ENCODE measurements around the gene SP8.

The SP8 gene

DNA sequence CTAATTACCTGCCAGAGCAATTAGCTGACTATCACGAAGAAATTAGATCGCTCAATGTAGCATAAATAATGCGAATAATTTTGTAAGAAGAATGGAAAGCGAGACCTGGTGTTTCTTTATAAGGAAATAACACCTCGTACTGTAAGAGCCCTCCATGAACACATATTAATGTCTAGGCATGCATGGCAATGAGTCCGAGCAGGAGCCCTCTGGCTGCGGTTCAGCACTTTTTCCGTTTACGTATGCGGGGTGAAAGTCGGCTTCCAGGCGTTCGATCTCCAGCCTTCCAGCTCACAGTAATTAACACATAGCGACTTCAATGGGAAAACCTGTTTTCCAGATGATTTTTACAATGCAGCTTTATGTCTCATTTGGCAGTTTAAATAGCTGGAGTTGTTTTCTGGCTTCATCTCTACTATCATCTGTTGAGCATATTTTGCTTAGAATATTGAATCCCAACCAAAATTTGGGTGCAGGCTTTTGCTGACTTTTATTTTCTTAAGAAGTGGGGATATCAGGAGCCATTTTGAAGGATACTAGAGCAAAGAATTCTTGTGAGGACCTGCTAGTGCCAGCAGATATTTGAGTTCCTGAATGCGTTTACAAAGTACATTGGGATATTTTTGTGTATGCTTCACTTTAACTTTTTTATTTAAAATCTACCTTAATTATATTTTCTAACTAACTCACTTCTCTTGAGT, 7.2 kb upstream of the SP8 start:
- DNase-seq (ENCODE audit: low spot score) = no peak

- no peak for DNase-seq (ENCODE audit: low spot score)
Observed at GRCh38 chr7:20793248-20793647, 6.6 kb upstream of the SP8 start.

GRCh38 chr7:20791538-20792434, 5.1 kb upstream of the SP8 start:
- DNase-seq (ENCODE audit: low spot score) = no peak

GRCh38 chr7:20790375-20790774, 3.7 kb upstream of the SP8 start:
- no peak for DNase-seq (ENCODE audit: low spot score)

DNA sequence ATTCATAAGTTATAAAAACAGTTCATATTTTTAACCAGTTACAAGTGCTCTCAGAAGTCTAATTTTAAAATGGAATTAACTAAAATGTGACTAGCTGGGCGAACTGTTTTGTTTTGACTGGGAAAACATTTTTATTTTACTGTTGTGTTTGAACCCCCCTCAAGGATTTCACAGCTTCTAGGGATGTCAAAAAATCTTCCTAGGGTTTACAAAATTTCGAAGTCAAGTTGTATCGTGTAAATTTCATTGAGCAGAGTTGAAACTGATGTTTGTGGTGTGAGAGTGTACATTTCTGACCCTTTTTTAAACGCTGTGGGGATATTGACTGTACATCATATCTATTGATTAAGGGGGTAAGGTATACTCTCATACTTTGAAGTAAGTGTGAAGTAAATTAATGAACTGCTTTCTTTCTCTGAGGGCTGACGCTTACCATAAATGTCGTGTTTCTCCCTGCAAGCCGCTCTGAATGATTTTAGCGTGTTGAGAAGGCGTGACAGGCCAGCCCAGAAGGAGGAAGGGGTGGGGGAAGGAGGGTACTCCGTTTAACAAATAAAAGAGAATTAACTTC, 1.8 kb upstream of the SP8 start:
- DNase-seq (ENCODE audit: low spot score) = no peak

DNA sequence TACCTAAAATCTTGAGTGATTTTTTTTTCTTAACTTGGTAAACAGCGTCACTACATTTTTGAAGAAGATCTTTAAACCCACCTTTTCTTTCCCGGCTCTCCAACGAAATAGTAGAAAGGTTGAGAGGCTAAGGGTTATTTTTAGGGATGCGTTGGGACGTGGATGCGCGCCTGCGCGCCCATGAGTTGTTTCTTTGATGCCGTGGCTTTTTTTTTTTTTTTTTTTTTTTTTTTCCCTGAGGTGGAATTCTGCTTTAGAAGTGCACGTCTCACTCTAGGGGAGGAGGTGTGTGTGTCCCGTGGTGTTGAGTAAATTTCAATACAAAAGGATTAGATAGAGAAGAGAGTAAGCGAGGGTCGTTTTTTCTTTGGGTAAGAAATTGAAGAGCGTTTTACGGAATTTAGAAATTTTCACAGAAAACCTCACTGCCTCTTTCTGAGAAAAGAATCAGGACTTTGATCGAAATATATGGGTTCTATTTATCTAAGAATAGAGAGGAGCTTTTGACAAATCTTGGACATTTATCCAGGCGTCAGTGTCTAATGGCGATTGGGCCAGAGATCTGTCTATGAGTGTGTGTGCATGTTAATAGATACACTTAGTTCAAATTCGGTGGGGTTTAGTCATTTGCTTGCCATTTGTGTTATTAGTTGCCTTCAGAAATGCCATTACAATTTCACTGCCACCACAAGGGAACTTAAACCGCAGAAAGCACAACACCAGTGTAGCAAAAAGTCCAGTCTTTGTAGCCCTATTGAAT, 1.2 kb upstream of the SP8 start:
- DNase-seq (ENCODE audit: low spot score) = no peak

- no peak for DNase-seq (ENCODE audit: low spot score)
Observed at GRCh38 chr7:20786421-20786778, 286 bp downstream of the SP8 start.

GRCh38 chr7:20786049-20786412, 655 bp downstream of the SP8 start:
- DNase-seq (ENCODE audit: low spot score) = no peak

GRCh38 chr7:20785157-20786048, 1.3 kb downstream of the SP8 start:
- DNase-seq (ENCODE audit: low spot score) = peak; percentile 53

DNA sequence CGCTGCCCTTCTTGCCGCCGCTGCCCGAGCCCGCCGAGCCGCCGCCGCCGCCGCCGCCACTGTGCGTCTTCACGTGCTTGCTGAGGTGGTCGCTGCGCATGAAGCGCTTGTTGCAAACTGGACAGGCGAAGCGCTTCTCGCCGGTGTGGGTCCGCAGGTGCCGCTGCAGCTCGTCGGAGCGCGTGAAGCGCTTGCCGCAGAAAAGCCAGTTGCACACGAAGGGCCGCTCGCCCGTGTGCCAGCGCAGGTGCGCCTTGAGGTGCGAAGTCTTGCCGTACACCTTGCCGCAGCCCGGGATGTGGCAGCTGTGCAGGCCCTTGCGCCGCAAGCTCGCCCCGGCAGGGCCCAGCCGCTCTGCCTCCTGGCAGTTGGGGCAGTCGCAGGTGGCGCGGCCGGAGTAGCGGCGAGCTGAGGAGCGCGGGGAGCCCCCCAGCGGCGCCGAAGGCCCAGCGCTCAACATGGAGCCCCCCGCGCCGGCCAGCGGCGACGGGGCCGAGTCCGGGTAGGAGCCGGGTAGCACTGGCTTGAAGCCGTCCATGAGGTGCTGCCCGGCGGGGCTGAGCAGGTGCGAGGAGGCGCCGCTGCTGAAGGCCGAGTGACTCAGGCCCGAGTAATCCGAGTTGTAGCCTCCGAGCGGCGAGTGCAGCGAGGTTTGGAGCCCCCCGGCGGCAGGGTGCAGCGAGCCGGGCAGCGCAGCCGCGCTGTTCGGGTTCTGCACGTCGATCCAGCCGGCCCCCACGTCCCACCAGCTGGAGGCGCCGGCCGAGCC, 2.1 kb downstream of the SP8 start:
- peak; percentile 80 for DNase-seq (ENCODE audit: low spot score)

DNA sequence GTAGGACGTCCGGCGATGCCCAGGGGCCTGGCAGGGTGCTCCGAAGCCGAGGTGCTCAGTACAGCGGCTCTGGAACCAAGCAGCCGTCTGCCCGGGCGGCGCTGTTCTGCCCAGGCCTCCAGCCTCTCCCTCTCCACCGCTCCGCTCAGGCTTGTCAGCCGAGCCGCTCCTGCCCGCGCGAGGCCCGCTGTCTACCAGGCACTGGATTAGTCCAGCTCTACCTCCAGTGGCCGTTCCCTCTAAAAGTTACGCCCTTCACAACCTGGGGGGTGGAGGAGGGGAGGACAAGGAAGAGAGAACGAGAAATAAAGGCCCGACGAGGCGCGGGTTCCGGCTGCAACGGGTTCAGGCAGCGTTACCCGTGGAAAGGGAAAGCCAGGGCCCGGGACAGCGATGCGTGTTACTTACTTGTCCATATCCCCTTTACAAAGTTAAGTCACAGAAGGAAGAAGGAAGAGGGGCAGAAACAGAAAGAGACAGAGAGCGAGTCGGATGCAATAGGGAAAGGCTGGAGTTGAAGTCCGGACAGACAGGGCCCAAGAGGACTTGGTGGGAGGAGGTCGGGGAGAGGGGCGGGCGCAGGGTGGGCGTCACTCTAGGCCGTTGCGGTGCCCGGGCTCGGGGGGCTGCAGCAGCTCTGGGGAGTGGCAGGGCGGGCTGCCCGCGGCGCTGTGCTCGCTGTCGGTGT, 2.8 kb downstream of the SP8 start:
- no peak for DNase-seq (ENCODE audit: low spot score)

DNA sequence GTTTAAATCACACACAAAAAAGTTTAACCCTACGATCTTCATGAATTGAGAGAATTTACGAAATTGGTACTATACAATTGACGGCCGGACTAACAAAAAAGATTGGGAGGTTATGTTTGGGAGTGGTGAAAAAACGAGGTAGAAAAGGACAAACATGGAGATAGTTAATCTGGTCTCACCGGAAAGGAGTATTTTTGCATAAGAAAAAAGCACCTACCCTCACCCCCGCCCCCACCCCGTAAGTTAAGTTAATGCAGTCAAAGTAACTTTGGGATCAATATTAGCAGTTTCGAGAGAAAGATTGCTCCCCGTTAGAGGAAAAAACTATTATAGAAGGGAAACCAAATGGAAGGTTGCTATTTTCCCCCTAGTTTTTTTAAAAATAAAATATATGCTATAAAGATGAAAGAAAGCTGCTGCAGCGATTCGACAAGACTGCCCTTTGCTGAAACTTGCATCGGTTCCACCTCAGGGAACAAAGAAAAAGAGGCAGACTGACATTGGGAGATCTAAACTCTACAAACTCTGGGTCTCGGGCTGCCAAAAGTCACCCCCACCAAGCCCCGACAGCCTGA, 3.5 kb downstream of the SP8 start:
- DNase-seq (ENCODE audit: low spot score) = no peak

GRCh38 chr7:20779041-20779440, 7.6 kb downstream of the SP8 start:
- no peak for DNase-seq (ENCODE audit: low spot score)

DNA sequence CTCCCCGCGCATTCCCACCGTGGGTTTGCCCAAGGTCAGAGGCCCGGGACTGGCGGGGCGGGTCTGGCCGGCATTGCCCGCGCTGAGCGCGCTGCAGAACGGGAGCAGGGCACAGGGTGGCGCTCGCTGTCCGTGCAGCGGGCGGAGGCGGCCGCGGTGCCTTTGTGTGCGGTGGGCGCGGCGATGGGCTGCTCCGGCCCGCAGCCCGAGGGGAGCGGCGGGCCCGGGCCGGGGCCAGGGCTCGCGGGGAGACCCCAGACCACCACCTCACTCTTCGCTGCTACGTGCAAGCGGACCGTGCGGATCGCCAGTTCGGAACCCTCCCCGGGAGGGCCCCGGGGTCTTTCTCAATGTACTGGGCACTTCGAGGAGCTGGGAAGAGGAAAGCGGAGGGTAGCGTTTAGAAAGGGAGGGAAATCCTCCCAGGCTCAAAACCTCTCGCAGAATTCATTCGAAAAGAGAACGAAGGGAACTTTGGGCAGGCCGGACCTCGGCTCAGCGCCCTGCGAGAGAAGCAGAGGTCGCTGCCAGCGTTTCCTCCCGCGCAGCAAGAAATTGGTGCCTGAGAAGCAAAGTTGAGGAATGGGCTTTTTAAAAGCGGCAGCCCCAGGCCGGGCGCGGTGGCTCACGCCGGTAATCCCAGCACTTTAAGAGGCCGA, 8.5 kb downstream of the SP8 start:
- peak; percentile 62 for DNase-seq (ENCODE audit: low spot score)

GRCh38 chr7:20777377-20778062, 9.2 kb downstream of the SP8 start:
- no peak for DNase-seq (ENCODE audit: low spot score)

DNA sequence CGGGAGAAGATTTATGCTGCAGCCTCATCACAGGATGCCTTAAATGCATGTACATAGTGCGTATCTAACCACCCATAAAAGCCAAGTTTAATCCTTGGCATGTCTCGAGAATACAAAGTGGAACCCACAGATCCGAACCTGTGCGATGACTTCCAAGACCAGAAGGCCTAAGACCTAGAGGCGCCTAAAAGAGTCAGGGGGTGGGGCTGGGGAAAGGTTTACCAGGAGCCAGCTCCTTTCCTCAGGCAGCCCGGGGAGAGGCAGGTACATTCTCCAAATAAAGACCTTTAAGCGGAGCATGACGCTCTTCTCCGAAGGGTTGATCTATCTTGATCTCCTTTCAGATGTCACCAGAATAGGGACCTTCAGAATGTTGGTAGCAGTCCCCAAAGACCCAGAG, 9.7 kb downstream of the SP8 start:
- DNase-seq (ENCODE audit: low spot score) = no peak

DNA sequence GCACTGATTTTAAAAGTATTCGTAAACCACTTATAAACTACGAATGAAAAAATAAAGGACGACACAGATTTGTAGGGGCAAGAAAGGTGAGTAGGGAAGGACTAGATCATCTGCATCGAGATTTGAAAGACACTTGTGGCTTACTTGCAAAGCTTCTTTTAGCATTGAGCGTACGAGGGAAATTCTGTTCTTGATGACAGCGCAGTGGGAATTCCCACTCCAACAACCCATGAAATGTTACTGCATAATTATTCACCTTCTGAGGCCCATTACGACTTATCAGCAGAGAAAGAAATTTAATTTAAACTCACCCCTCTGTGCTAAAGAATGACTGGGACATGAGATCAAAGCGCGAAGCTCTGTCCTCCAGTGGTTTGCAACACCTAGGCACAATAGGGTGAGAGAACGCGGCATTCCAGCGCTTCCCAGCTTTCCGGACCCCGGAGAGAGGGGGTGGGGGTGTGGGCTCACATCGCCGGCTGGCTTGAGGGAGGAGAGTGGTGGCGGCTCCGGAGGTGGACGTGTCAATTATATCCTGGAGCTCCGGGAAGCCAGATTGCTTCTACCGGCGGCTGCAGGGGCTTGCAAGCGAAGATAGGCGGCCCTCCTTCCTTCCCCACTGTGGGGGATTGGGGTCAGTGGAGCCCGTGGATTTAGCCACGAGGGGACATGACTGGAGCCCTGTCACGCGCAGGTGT, 10.3 kb downstream of the SP8 start:
- no peak for DNase-seq (ENCODE audit: low spot score)

- DNase-seq (ENCODE audit: low spot score) = no peak
Observed at GRCh38 chr7:20754001-20754400, 32.7 kb downstream of the SP8 start.

Data from LoVo (cell line).